NCI-H1092 (cell line): Measurements from ENCODE around the gene EFNA5.

Source experiments
- DNase-seq: peaks from one replicate; lab custom pipeline; 2025; lab: John Stamatoyannopoulos, UW

The EFNA5 gene

GRCh38 chr5:107570805-107571531, 99.8 kb downstream of the EFNA5 start:
- DNase-seq, result no peak

GRCh38 chr5:107570181-107570580, 100.6 kb downstream of the EFNA5 start:
- DNase-seq, result peak; percentile 6

- DNase-seq, result no peak
Measured at GRCh38 chr5:107567901-107568671, 102.7 kb downstream of the EFNA5 start.

GRCh38 chr5:107566986-107567385, 103.8 kb downstream of the EFNA5 start:
- no peak for DNase-seq

DNA sequence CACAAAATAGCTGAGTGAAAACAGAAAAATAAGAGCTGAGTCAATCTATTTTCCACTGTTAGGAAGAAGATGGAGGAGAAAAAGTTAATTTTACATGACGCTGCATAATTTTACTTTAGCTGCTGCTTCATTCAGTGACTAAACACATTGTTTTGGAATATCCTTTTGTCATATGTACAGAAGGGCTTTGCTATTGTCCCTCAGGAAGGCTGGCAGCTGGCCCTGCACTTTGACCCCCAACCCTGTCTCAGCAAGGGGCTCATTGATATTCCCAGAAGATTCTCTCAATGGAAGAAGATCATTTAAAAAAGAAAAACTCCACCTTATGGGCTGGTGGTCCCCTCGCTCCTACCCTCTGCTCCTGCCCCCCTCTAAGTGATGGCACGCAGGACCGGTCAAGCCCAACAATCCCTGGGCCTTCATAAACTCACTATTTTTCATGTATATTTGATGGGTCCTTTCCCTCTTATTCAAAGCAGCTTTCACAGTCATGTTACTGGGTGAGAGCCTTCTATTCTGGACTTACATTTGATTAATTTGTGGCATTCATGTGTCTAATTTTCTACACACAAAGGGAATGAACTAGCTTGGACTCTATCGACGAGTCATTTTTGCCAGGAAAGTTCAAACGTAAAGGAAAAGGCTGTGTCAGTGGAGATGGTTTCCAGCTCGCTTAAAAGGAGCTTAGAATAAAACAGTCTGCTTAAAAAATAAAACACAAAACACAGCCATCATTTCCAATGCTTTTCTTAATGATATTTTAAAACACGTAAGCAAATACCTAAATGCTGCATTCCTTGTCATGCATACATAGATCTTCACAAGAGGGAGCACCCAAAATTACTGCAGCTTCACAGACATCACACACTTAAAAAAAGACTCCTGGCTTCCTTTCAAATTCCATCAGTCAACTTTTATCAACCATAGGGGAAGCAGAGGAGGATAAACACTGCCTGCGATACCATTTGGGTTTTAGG, 104.7 kb downstream of the EFNA5 start:
- no peak for DNase-seq

GRCh38 chr5:107564931-107565372, 105.8 kb downstream of the EFNA5 start:
- DNase-seq, result no peak

DNA sequence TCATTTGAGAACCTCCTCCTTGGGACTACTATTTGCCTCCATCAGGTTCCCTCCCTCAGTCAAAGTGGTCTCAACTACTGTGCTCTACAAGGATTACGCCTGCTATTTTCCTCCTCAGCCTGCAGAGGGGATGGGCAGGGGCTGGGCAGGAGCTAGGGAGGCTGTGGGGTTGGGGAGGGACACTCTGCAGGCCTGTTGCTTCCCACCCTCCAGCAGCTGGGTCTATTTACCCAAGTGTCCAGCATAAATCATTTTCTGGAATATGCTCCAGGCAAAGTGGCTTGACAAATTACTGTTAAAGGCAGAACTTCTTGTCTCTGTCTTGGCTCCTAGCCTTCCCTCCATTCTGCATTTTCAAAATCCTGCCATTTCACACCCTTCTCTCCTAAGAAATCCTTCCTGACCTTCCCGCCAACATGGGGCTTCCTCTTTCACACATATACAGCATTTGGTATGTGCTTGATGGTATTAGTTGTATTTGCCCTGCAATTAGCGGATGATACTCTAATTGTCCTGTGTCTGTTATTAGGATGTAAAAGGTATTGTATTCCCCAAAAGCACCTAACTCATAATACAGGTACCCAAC, 106.7 kb downstream of the EFNA5 start:
- DNase-seq, result no peak

DNA sequence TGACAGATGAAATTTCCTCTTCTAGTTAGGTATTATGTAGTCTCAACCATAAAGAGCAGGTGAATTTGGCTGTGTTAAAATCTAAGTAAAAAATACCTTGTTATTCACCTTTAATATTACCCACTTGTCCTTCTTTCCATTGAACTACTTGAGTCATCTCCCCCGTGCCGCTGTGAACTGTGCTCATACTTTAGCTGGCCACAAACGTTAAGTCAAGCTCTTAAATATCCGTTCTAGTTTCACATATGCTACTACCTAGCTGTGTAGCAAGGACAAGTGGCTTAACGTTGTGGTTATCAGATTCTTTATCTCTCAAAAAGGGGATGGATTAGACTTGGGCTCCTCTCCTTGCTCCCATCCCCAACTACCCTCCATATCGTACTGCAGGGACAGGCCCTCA, 110.4 kb downstream of the EFNA5 start:
- DNase-seq, result no peak

DNA sequence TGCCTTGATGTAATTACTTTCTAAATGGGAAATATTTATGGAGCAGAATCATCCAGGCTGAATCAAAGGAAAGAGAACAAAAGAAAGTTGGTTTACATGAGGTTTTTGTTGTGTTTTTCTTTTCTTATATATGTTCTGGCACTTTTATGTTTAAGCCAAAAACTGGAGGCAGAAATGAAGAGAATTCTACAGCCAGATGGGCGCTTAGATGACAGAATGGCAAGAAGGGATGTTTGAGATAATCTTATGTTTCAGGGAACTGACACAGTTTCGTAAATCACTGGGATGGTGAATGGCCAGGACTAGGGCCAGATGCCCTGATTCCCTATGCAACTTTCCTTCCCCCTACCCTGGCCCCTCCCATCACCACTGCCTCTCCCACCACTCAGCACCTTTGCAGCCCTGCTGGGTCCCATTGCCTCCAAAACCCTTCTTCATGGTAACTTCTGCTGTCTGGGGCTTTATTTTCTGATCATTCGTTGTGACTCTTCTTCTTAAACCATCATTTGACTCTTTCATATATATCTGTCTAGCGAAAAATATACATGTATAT, 111.8 kb downstream of the EFNA5 start:
- DNase-seq, result no peak

DNA sequence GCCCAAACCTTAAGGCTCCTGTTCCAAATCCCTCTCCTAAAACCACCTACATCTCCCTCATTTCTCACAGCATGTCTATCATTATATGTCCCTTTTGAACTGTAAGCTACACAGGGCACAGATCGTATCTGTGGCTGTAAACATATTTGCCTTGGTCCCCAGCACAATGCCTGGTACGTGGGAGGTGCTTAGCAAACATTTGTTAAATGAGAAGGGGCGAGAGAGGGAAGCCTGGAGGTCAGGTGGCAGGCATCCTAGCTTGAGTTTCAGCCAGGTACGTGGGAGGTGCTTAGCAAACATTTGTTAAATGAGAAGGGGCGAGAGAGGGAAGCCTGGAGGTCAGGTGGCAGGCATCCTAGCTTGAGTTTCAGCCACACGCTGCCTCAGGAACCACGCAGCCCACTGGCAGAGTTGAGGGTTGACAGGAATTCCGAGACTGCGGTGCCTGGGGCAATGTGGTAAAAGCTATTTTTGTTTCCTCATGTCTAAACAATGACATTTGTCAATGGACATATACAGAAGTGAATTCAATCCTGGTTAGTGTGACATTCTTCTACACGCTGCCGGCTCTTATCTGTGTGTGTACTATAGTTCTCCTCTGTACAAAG, 113.6 kb downstream of the EFNA5 start:
- DNase-seq, result no peak

DNA sequence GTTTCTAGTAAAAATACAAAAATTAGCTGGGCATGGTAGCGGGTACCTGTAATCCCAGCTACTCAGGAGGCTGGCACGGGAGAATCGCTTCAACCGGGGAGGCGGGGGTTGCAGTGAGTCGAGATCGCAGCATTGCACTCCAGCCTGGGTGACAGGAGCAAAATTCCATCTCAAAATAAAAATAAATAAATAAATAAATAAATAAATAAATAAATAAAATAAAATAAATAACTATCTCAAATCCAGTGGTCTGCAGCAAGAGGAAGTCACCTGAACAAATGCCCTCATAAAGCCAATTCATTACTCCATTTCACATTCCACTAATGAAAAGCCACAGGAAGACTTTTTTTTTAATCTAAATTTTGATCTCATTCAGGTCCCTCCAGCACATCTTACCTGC, 114.2 kb downstream of the EFNA5 start:
- no peak for DNase-seq

- DNase-seq, result no peak
Measured at GRCh38 chr5:107555425-107556090, 115.2 kb downstream of the EFNA5 start.

DNA sequence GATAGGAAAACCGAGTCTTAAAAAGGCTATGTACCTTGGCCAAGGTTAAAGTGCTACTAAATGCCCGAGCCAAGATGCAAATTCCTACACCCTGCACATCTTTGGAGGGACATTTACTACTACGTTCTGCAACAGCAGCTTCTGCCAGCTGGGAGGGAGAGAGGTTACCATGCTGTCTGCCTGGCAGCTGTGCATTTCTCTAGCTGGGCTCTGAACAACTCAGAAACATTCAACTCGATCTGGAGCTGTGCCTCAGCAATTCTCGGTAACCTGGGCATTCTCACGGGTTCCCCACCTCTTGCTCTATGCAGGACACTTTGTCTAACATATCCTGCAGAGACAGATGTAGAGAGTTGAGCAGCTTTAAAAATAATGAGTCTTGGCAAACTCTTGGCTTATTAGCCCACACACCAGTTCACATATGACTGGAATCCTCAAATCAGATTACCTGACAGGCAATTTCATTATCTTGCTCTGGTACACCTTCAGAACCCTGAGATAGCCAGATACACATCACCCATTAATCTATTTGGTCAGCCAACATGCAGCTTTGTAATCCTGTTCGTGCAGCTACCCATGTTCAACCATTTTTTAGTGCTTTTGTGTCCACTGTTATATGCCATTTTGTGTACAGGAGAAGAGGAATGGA, 115.8 kb downstream of the EFNA5 start:
- no peak for DNase-seq

GRCh38 chr5:107553117-107553555, 117.6 kb downstream of the EFNA5 start:
- DNase-seq, result no peak

DNA sequence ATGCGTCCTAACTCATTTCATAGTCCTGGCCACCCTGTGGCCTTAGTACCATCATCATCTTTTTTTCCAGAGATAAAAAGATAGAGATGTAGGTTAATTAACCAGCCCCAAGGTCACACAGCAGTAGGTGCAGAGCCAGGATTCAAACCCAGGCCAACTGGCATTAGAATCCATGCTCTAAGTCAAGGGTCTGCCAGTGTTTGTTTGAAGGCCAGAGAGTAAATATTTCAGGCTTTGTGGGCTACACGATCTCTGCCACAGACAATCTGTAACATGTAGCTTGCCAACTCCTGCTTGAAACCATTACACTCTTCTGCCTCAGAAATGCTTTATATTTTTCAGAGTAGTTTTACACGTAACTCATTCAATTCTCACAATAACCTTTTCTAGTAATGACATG, 119.6 kb downstream of the EFNA5 start:
- DNase-seq, result no peak

- DNase-seq, result no peak
Measured at GRCh38 chr5:107549567-107549966, 121.2 kb downstream of the EFNA5 start.

GRCh38 chr5:107548477-107548876, 122.3 kb downstream of the EFNA5 start:
- DNase-seq, result no peak

DNA sequence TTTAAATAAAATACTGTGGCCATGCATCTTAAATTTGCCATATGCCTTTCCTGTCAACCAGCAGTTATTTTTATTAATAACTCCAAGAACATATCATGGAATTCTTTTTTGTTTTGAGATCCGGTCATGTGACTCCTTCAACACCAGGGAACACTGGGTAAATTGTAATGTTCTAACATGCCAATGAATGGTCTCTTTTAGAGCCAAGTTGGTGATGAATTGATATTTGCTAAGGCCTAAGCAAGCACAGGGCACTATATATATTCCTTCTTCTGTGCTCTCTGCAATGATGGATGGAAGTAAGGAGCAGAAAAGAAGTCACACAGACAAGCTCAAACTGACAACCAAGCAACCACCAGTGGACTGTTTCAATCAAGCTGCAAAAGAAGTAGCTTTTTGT, 124.0 kb downstream of the EFNA5 start:
- DNase-seq, result no peak

- no peak for DNase-seq
Measured at GRCh38 chr5:107545486-107545885, 125.3 kb downstream of the EFNA5 start.

DNA sequence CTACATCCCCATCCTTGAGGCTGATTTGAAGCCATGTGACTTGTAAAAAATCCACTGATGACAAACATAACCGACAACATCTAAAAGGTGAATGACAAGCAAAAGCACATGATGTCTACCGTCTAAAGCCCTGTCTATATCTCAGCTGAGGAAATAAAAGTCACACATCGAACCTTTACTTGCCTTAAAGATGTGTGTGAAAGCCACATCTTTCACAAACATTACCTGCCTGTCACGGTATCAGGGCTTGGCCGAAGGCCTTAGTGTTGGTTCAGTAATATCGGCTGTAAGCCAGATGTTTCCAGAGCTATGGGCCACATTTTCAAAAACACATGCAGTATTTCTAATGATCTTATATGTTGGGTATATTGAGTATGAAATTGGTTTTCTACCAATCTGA, 125.8 kb downstream of the EFNA5 start:
- DNase-seq, result no peak
